HG03108 (cell line): ENCODE data around the gene PGBD1.
"Not testable (repeated sequence)": the region's sequence is repeated elsewhere in the genome, so short reads cannot be mapped to it uniquely, and the experiment has no call there.

Experiments
- ATAC-seq: cut with Tn5 transposase; IDR thresholded peaks from one replicate; pipeline ENCODE4 v1.9.1; 2021; ENCODE audit warnings: moderate library complexity; ENCODE audit not compliant: unreplicated experiment

The PGBD1 gene

DNA sequence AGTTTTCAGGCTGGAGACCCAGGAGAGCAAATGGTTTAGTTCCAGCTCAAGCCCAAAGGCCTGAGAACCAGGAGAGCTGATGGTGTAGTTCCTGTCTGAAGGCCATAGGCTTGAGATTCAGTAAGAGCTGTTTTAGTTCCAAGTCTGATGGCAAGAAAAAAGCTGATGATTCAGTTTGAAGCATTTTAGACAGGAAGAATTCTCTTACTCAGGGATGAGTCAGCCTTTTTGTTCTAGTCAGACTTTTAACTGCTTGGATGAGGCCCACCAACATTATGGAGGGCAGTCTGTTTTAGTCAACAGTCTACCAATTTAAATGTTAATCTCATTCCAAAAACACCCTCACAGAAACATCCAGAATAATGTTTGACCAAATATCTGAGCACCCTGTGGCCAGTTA, 11.9 kb upstream of the PGBD1 start:
- no peak for ATAC-seq

DNA sequence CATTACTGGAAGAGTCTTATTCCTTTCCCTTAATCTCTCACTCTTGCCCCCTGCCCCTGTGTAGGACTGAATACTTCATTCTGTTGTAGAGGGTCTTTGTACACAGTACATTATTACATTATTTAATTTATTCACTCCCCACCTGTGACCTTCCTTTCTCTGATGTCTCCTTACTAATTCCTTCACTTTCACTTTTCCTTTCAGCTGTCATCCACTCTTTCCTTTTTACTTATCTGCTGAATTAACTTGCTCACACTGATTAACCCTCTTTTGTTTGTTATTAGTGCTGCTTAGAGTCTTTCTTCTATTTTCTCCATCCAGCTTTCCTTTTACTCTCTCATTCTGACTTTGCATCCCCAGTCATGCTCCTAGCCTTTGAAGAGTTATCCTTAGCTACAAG, 6.5 kb upstream of the PGBD1 start:
- ATAC-seq = no peak

DNA sequence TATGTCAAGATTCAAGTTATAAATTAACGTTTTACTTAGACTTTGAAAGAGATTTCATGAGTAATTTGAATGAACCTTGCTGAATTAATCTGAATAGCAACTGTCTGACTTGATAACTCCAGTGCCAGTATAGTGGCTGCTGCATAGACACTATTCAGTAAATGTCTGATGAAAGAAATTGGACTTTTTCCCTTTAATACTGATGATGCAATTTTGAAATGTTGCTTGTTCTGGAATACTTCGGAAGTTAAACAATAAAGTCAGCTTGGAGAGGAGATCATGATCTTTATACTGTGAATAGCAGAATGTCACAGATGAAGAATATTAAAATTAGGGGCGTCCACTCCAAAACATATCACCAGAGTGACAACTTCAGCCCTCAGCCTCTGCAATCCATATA, 3.6 kb upstream of the PGBD1 start:
- no peak for ATAC-seq

DNA sequence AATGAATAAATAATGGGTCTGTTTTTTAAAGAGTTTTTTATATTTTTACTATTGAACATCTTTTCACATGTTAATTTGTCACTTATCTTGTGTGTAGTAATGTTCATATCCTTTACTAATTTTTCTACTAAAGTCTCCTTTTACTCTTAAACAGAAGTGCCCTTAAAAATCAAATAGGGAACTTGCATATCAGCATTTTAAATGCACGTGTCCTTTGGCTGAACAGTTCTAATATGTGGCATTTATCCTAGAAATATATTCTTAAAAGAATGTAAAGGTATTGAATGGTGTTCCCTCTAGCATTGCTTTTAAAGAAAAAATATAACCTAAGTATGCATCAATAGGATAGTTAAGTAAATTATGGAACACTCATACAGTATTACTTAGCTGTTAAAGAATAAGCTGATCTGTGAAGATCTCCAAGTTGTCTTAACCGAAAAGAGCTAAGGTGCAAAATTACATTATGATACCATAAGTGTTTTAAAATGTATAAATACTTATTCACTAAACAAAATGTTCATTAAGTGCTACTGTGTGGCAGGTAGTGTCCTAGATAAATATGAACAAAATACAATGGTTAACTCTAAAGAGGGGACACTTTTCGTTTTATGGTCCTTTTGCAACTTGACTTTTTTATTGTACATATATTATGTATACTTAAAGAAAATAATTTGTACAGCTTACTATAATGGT, 631 bp upstream of the PGBD1 start:
- no peak for ATAC-seq

DNA sequence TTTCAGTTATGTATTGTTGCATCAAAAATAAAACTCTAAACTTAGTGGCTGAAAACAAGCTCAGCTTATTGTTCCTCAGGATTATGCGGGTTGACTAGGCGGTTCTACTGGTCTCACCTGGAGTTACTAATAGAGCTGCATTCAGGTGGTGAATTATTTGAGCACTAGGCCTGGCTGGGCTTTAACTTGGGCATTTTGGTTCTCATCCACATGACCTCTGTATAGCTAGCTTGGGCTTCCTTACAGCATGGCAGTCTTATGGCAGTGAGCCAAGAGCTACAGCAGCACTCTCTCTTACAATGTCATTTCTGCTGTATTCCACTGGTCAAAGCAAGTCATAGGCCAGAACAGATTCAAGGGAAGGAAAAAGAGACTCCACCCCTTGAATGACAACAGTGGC, 1.6 kb downstream of the PGBD1 start:
- ATAC-seq = no peak

DNA sequence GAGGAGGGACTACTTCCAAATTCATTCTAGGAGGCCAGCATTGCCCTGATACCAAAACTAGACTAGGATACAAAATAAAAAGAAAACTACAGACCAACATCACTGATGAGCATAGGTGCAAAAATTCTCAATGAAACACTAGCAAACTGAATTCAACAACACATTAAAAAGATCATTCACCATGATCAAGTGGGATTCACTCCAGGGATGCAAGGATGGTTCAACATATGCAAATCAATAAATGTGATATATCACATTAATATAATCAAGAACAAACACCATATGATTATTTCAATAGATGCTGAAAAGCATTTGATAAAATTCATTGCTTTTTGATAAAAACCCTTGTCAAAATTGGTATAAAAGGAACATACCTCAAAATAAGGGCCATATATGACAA, 10.2 kb downstream of the PGBD1 start:
- ATAC-seq = no peak

DNA sequence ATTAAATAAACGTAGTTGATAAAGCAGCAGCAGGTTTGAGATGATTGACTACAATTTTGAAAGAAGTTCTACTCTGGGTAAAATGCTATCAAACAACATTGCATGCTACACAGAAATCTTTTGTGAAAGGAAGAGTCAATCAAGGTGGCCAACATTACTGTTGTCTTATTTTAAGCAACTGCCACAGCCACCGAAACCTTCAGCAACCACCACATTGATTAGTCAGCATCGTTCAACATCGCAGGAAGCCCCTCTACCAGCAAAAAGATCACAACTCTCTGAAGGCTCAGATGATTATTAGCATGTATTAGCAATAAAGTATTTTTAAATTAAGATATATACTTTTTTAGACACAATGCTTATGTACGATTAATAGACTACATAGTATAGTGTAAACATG, 14.0 kb downstream of the PGBD1 start:
- ATAC-seq = no peak

DNA sequence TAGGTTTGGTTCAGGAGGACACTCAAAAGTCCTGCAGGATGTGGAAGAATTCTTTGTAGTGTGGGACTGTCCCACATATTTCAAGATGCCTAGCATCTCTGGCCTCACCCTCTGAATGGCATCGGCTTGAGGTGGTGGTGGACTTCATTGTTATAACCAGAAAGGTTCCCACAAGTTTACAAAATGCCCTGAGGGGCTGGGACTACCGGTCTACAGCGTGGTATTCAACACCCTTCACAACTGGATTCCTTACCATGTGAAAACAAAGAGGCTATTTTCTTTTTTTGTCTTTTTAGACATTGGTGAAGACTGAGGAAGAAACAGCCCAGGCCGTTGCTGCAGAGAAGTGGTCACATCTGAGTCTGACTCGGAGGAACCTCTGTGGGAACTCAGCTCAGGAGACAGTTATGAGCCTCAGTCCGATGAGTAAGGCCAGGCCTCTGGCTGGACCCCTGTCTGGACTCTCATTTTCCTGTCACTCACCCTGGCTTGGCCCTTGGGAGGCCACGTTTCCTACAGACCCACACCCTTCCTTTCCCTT, 15.2 kb downstream of the PGBD1 start:
- no peak for ATAC-seq

DNA sequence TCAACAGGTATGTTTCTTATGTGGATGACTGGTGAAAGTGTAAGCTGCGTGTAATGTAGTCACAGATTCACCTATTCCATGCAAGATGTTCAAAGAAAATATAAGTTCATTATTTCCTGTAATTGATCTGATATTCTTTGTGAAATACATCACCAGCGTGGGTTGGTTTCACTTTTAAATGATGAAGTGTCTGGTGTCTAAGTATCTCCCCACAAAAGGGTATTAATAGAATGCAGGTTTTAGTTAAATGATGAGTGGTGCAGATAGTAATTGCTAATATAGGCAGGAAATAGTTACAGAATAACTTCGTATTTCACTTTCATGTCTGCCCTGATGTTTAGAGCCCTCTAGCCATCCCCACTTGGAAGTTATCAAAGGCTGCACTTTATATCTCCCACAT, 22.2 kb downstream of the PGBD1 start:
- peak; percentile 86 for ATAC-seq

DNA sequence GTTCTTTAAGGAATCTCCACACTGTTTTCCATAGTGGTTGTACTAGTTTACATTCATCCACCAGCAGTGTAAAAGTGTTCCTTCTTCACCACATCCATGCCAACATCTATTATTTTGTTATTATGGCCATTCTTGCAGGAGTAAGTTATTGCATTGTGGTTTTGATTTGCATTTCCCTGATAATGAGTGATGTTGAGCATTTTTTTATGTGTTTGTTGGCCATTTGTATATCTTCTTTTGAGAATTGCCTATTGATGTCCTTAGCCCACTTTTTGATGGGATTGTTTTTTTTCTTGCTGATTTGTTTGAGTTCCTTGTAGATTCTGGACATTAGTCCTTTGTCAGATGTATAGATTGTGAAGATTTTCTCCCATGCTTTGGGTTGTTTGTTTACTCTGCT, 25.0 kb downstream of the PGBD1 start:
- not testable (repeated sequence) for ATAC-seq

DNA sequence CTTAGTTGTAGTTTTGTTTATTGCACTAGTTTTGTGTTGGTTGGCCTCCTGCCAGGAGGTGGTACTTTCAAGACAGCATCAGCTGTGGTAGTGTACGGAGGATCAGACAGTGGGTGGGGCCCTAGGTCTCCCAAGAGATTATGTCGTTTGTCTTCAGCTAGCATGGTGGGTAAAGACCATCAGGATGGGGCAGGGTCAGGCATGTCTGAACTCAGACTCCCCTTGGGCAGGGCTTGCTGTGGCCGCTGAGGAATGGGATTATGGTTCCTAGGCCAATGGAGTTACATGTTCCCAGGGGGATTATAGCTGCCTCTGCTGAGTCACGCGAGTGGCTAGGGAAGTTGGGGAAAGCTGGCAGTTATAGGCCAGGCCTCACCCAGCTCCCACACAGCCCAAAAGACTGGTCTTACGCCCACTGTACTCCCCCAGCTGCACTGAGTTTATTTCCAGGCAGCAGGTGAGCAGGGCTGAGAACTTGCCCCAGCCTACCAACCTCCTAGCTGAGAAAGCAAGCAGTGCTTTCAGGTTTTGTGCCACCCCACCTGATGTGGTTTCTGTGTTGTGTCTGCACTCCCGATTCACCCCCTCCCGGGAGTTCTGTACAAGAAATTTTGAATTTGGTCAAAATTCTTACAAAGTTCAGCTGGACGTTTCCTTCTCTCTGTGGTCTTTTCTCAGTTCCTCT, 29.9 kb downstream of the PGBD1 start:
- no peak for ATAC-seq

DNA sequence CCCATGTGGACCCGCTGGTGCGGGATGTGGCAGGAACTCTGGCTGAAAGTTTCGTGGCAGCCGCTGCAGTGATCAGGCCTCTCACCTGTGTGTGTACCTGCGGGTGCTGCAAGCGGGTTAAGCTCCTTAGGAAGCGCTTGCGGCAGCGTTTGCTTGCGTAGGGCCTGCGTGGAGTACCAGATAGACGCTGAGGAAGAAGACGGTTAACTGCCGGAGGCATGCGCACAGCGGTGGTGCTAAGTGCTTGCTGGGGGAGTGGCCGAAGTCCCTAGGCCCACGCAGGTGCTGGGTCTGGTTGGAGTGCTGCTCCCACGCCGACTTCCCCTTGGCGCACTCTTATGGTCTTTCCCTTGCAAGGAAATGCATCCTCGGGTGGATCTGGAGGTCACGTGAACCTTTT, 31.6 kb downstream of the PGBD1 start:
- ATAC-seq = no peak

DNA sequence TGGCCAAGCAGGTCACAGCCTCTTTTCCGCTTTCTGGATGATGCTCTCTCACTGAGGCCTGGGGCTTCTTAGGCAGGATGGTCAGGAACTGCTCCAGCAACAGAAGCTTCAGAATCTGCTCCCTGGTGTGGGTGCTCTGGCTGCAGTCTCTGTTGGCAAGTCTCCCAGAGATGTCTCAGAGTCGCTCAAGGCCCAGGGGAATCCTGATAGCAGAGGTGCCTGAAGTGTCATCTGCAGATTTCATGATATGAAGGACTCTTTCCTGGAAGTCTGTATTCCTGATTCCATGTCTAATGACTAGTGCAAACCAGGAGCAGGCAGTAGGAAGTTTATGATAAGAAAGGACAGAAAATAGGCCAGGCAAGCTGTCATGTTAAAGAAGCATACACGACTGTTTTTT, 34.3 kb downstream of the PGBD1 start:
- no peak for ATAC-seq

DNA sequence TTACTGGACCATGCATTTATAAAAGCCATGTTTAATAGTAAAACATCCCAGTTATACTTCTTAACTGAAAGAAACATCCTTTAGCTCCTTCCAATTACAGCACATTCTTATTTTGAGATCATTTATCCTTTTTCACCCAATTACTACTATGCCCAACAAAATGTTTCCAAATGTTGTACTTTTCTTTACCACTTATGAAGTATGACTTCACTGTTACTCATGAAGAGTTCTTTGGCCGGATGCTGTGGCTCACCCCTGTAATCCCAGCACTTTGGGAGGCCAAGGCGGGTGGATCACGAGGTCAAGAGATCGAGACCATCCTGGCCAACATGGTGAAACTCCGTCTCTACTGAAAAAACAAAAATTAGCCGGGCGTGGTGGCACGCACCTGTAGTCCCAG, 36.5 kb downstream of the PGBD1 start:
- ATAC-seq = not testable (repeated sequence)

DNA sequence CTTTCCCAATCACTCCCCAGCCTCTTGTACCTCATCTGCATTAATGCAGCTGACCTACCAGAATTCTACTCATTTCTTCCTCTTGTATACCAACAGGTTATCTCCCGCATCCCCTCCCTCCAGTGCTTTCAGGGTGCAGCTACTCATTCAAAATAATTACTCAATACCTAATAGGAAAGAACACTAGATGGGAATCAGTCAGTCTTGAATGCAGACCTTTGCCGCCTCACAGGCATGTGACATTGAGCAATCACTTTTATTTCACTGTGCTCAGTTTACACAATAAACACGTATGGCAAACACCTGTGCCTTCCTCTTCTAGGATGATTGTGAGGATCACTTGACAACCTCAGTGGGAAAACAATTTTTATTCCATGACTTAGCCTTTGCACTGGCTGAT, 41.3 kb downstream of the PGBD1 start:
- no peak for ATAC-seq

DNA sequence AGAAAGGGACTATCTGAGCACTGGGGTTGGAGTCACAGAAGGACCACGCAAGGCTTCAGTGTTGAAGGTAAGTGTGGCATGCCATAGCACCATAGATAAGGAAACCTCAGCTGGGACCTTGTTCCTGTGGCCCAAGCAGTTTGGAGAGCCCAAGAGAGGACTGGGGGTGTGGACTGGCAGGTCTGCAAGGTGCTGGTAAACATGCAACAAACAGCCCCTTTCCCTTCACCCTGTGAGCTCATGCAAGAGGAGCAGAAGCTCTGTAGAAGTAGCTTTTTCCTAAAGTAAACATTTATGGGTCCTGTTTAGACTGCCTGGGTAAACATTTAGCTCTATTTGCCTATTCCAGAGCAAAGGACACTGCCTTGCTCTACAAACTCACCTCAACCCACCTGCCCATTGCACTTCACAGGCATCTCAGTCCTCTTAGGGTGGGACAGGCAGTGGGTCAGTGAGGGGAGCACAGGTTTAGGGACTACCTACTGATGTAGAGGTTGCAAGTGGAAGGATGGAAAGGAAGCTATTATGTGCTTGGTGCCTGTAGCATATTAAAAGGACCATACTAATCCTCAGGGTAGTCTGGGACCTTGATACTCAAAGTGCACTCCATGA, 42.5 kb downstream of the PGBD1 start:
- no peak for ATAC-seq

DNA sequence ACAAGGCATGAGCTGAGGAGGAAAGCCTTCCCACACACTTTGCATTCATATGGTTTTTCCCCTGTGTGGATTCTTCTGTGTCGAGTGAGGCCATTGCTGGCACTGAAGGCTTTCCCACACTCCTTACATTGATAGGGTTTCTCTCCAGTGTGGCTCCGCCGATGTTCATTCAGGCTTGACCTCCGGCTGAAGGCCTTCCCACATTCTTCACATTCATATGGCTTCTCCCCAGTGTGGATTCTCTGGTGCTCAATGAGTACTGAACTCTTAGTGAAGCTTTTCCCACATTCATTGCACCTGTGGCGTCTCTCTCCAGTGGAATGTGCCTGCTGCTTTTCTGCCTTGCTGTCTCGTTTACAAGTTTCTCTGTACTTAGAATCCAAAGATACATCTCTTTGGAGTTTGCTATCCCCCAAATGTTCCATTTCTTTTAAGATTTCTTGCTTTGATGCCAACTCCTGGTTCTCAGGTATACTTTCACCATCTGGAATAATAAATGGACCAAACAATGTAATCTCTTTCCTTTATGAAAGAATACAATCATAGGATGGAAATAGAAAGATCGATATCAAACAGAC, 45.1 kb downstream of the PGBD1 start:
- no peak for ATAC-seq

DNA sequence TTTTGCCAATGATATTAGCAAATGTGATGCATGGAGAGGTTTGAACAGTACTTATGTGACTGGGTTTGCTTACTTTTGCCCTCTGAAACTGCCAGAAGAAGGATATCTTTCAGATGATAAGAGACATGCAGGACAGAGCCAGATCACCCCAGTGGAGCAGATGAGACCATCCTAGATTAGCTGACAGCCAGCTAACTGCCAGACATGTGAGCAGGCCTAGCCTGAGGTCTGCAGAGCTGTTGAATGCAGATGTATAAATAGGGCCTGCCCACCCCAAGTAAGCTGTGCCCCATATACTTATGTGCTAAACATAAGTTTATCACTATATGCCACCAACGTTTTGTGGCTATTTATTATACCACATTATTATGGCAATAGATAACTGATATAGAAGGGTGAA, 48.7 kb downstream of the PGBD1 start:
- ATAC-seq = no peak

DNA sequence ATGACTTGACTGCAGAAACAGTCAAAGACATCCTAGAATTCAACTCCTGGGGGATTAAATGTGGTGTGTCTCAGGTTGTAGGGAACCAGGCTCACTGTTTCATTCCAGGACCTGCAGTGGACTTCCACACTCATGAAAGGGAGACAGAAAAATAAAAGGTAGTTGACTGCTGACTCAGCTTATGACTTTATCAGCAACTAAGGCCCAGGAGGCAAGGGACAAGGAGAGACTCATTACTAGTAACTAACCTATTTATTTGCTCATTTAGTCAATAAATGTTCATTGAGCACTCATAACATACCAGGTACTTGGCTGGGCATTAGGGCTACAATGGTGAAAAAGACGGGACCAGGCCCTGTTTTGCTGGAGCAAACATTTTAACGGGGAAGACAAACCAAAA, 51.7 kb downstream of the PGBD1 start:
- no peak for ATAC-seq

DNA sequence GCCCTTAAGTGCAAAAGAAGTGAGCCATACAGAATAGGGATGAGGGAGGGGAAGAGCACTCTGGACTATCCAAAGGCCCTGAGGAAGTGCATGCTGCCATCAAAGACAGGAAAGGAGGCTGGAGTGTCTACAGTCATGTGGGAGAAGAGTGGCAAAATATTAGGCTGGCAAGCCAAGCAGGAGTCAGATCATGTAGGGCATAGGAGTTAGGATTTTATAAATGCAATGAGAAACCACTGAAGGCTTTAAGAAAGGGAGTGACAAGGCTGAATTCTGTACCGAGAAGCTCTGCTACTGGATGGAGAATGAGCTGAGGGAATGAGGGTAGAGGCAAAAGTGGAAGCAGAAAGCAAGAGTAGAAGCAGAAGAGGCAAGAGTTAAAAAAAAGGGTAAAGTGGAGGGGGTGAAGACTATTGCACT, 52.2 kb downstream of the PGBD1 start:
- no peak for ATAC-seq

DNA sequence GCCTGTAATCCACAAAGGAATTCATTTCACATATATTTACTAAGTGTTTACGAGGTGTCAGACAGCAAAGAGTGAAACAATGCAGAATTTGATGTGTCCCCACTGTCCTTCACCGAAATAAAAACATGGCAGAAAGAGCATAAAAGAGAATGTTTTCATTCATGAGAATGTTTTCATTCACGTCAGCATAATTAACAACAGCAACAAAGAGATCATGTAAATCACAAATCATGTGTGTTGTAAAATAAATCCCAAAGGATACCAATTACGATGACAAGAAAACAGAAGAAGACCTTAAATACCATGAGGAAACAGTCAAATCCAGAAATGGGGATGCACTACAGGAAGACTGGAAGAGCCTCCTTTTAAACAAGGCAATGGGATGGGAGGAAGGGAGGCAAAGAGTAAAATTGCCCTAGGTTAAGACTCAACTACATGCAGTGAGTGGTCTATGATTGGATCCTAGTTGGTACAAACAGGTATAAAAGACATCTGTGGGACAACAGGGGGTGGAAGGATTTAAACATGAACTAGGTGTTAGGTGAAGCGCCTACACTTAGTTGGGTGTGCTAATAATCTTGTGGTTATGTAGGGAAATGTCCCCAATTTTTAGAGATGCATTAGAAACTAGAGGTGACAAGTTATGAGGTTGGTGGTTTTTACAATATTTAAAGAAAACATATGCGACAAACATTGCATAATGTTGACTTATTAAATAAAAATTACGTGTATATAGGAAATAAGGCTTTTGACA, 53.1 kb downstream of the PGBD1 start:
- no peak for ATAC-seq
